Panc1 (cell line): ENCODE data around the gene EHD1. TPM values are rescaled to one million over a fixed set of nuclear protein-coding genes. Genes with fewer than 3 reads are reported as not detected.

Experiments
- ATAC-seq: fragments of 200-7000 bp; cut with Tn5 transposase; 2 replicates; pipeline ENCODE4 v1.9.1; 2020; ENCODE audit warnings: mild to moderate bottlenecking, moderate library complexity
- BruUV-seq: library from RNA; stranded (reverse); fragments of 400-500 nt; replicated peaks from 2 replicates; lab custom pipeline; 2021; lab: Mats Ljungman, UMichigan
- CTCF ChIA-PET: fragments of 300-600 bp; sonication (Branson Sonifier 250); formaldehyde crosslinking; loops from one replicate; lab custom pipeline; 2022; ENCODE audit warnings: antibody characterized with exemption; lab: Charles Lee
- POLR2A ChIA-PET: fragments of 300-600 bp; sonication (Branson Sonifier 250); formaldehyde crosslinking; loops from one replicate; lab custom pipeline; 2022; ENCODE audit warnings: antibody characterized with exemption; lab: Charles Lee
- DNase-seq: peaks from one replicate; pipeline ENCODE4 v3.0.0-alpha.2; 2010; ENCODE audit warnings: low read depth, low spot score
- H3K27ac ChIP-seq: 2 replicates; pipeline ENCODE4 v1.5.1; 2011; ENCODE audit warnings: mild to moderate bottlenecking, low read length, inconsistent platforms
- H3K27me3 ChIP-seq: fragments of 200-500 bp; sonication (Bioruptor generic); 2 replicates; pipeline ENCODE4 v1.6.0; 2014; ENCODE audit warnings: low read length, inconsistent platforms; ENCODE audit not compliant: control insufficient read depth, insufficient read depth
- H3K36me3 ChIP-seq: fragments of 200-500 bp; sonication (Bioruptor generic); 2 replicates; pipeline ENCODE4 v1.5.1; 2014; ENCODE audit warnings: inconsistent platforms, mild to moderate bottlenecking, low read length, moderate library complexity; ENCODE audit not compliant: control insufficient read depth, insufficient read depth
- H3K4me1 ChIP-seq: 2 replicates; pipeline ENCODE4 v1.5.1; 2011; ENCODE audit warnings: inconsistent platforms, mild to moderate bottlenecking, low read length, moderate library complexity; ENCODE audit not compliant: control insufficient read depth, insufficient read depth
- H3K4me3 ChIP-seq, 2 experiments: 2 replicates each; pipeline ENCODE4 v1.5.1; 2011 to 2012; ENCODE audit warnings: low read depth in 2 of 2, low read length in 2 of 2, mild to moderate bottlenecking in 2 of 2, inconsistent platforms in 1 of 2, moderate library complexity in 1 of 2
- H3K9me3 ChIP-seq: fragments of 200-500 bp; sonication (Bioruptor generic); 2 replicates; pipeline ENCODE4 v1.5.1; 2014; ENCODE audit warnings: low read depth, mild to moderate bottlenecking, inconsistent platforms, low read length, moderate library complexity; ENCODE audit not compliant: control insufficient read depth, insufficient read depth
- CTCF ChIP-seq: fragments of 450-650 bp; IDR thresholded peaks from 2 replicates; pipeline ENCODE4 v1.5.1; 2017; ENCODE audit warnings: mild to moderate bottlenecking
- POLR2AphosphoS5 ChIP-seq: IDR thresholded peaks from 2 replicates; pipeline ENCODE4 v1.6.1; 2012; ENCODE audit warnings: mild to moderate bottlenecking, low read depth, low read length, moderate library complexity
- REST ChIP-seq, 2 experiments: IDR thresholded peaks; 2 replicates each; pipeline ENCODE4 v1.6.1; 2011 to 2012; ENCODE audit warnings: low read depth in 2 of 2, control low read depth in 1 of 2, low read length in 1 of 2, mild to moderate bottlenecking in 1 of 2, moderate library complexity in 1 of 2; ENCODE audit not compliant: insufficient read depth in 1 of 2
- SIN3A ChIP-seq: IDR thresholded peaks from 2 replicates; pipeline ENCODE4 v1.6.1; 2012; ENCODE audit warnings: low read depth, mild to moderate bottlenecking, low read length, moderate library complexity, borderline replicate concordance; ENCODE audit not compliant: insufficient read depth
- TCF7L2 ChIP-seq: IDR thresholded peaks from 2 replicates; pipeline ENCODE4 v1.6.1; 2011; ENCODE audit warnings: mild to moderate bottlenecking, low read depth, low read length, inconsistent platforms
- in situ Hi-C: cut with HindIII; loops from 2 replicates; pipeline ENCODE4 v1.10.0; 2016; ENCODE audit warnings: low sequenced_read_pairs, low pct_unique_long_range_greater_than_20kb
- intact Hi-C: fragments of 100-400 bp; cut with micrococcal nuclease; formaldehyde crosslinking; loops from one replicate; pipeline ENCODE4 v1.10.0; 2022; ENCODE audit not compliant: unreplicated experiment
- total RNA-seq: library from RNA; stranded (reverse); gene quantifications from one replicate; pipeline ENCODE4 v1.2.1, GENCODE V29; 2021; ENCODE audit not compliant: unreplicated experiment

The EHD1 gene
- total RNA-seq, 1 experiment from 2014 or later = 186 TPM

- DNase-seq (no peak), ATAC-seq (no peak)
- Histone ChIP-seq H3K27ac (no peak overlapping the region), H3K9me3 (no peaks in the 10 kb centered on the region), H3K4me3 (no peak overlapping the region), H3K36me3 (no peaks in the 10 kb centered on the region; the same call in 1 of the 2 replicates), H3K4me1 (peaks cover 20% of the 10 kb centered on the region), H3K27me3 (no peaks in the 10 kb centered on the region)
- no TSS peak for BruUV-seq
- POLR2A ChIA-PET = no interaction called here
- in situ Hi-C loops (no loop called here), intact Hi-C loops (no loop called here)
- TF ChIP-seq POLR2AphosphoS5 = no peak
- no peak for TF ChIP-seq CTCF
- TF ChIP-seq TCF7L2 = no peak
- TF ChIP-seq REST (IDR thresholded peaks at IDR 0.05; ENCODE audit: insufficient read depth in 1 of 2, low read depth in 2 of 2, low read length in 1 of 2) = no peak
- TF ChIP-seq SIN3A = no peak
- CTCF ChIA-PET = interaction anchor here (0.8 kb wide), 1 partner anchor 10 kb away, joined by 3 read pairs; no protein-coding TSS in a partner anchor
Measured at GRCh38 chr11:64898076-64898445, 19.6 kb upstream of the EHD1 start.

GRCh38 chr11:64897381-64898075, 19.1 kb upstream of the EHD1 start:
- DNase-seq (no peak), ATAC-seq (no peak)
- intact Hi-C loops (no loop called here), in situ Hi-C loops (no loop called here)
- H3K27me3 ChIP-seq = no peaks in the 10 kb centered on the region
- no peaks in the 10 kb centered on the region for H3K9me3 ChIP-seq
- no peak overlapping the region for H3K4me3 ChIP-seq
- TF ChIP-seq REST (IDR thresholded peaks at IDR 0.05; ENCODE audit: insufficient read depth in 1 of 2, low read depth in 2 of 2, low read length in 1 of 2) = no peak
- TF ChIP-seq CTCF = no peak
- no peak for TF ChIP-seq TCF7L2
- TF ChIP-seq POLR2AphosphoS5 = no peak
- no peak for TF ChIP-seq SIN3A
- CTCF ChIA-PET = interaction anchor here (0.7 kb wide), 2 partner anchors 9 to 15 kb away, joined by 3 to 13 read pairs; no protein-coding TSS in a partner anchor
- POLR2A ChIA-PET = no interaction called here
- no peaks in the 10 kb centered on the region; the same call in 1 of the 2 replicates for H3K36me3 ChIP-seq
- no peak overlapping the region for H3K27ac ChIP-seq
- BruUV-seq = no TSS peak
- H3K4me1 ChIP-seq = peaks cover 20% of the 10 kb centered on the region
